Tibial nerve (tissue), 4 donors: ENCODE results near the gene ICAM5. TPM values are rescaled to one million over a fixed set of nuclear protein-coding genes. Genes with fewer than 3 reads are reported as not detected.

ENCODE experiments used
- DNase-seq, 2 donors: peaks; one replicate each; pipeline ENCODE4 v3.0.0-alpha.2; 2019; ENCODE audit warnings: low spot score in 2 of 2
- H3K27ac ChIP-seq, 4 donors: fragments of 200-600 bp; sonication (generic) in 3 of 4; one replicate each; pipeline ENCODE4 v1.5.1; 2017 to 2019; ENCODE audit warnings: mild to moderate bottlenecking in 1 of 4
- H3K27me3 ChIP-seq, 2 donors: fragments of 200-600 bp; sonication (generic) in 1 of 2; one replicate each; pipeline versions ENCODE4 v1.5.1 to v1.6.0; 2017 to 2019
- H3K36me3 ChIP-seq, 3 donors: fragments of 200-600 bp; sonication (generic); one replicate each; pipeline ENCODE4 v1.5.1; 2018 to 2019
- H3K4me1 ChIP-seq, 4 donors: fragments of 200-600 bp; sonication (generic) in 3 of 4; one replicate each; pipeline ENCODE4 v1.5.1; 2017 to 2019
- H3K4me3 ChIP-seq, 4 donors: fragments of 200-600 bp; sonication (generic) in 3 of 4; one replicate each; pipeline ENCODE4 v1.5.1; 2017 to 2019; ENCODE audit warnings: mild to moderate bottlenecking in 1 of 4, moderate library complexity in 1 of 4
- H3K9me3 ChIP-seq, 4 donors: fragments of 200-600 bp; sonication (generic) in 3 of 4; one replicate each; pipeline ENCODE4 v1.5.1; 2017 to 2019
- EP300 ChIP-seq, 2 donors: sonication (generic); formaldehyde crosslinking; IDR thresholded peaks; one replicate each; pipeline ENCODE4 v1.6.1; 2017; ENCODE audit warnings: antibody characterized with exemption in 2 of 2, mild to moderate bottlenecking in 1 of 2
- POLR2A ChIP-seq, 2 donors: fragments of 450-650 bp; IDR thresholded peaks; one replicate each; pipeline ENCODE4 v1.6.1; 2017; ENCODE audit warnings: antibody characterized with exemption in 2 of 2, mild to moderate bottlenecking in 2 of 2, moderate library complexity in 2 of 2
- WGBS, 2 donors: methylation state at CpG; one replicate each; pipeline ENCODE4 v1.1.5; 2018; 5-methylcytosine and 5-hydroxymethylcytosine counted together
- total RNA-seq, 4 donors: library from RNA; depleted of rRNA; stranded (reverse); fragments of >200 nt; gene quantifications; one replicate each; pipeline ENCODE4 v1.1.0, GENCODE V29; 2016
- TF ChIP-seq, protein P1 (sequence below), 5 experiments: fragments of 200-600 bp in 3 of 5; fragments of 450-650 bp in 2 of 5; sonication (generic) in 3 of 5; IDR thresholded peaks; one replicate each; pipeline ENCODE4 v1.5.1; 2016 to 2019; ENCODE audit warnings: antibody characterized with exemption in 5 of 5, mild to moderate bottlenecking in 3 of 5, moderate library complexity in 2 of 5

Gene ICAM5
- total RNA-seq, 4 donors from 2014 or later = 0.21 to 2.7 (median 0.93) TPM

DNA sequence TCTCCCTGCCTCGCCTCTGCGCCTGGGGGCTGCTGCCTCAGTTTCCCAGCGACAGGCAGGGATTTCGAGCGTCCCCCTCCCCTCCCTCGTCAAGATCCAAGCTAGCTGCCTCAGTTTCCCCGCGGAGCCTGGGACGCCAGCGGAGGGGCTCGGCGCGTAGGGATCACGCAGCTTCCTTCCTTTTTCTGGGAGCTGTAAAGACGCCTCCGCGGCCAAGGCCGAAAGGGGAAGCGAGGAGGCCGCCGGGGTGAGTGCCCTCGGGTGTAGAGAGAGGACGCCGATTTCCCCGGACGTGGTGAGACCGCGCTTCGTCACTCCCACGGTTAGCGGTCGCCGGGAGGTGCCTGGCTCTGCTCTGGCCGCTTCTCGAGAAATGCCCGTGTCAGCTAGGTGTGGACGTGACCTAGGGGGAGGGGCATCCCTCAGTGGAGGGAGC, 19.6 kb upstream of the ICAM5 start:
- DNase-seq = peak; percentile 35 to 46

DNA sequence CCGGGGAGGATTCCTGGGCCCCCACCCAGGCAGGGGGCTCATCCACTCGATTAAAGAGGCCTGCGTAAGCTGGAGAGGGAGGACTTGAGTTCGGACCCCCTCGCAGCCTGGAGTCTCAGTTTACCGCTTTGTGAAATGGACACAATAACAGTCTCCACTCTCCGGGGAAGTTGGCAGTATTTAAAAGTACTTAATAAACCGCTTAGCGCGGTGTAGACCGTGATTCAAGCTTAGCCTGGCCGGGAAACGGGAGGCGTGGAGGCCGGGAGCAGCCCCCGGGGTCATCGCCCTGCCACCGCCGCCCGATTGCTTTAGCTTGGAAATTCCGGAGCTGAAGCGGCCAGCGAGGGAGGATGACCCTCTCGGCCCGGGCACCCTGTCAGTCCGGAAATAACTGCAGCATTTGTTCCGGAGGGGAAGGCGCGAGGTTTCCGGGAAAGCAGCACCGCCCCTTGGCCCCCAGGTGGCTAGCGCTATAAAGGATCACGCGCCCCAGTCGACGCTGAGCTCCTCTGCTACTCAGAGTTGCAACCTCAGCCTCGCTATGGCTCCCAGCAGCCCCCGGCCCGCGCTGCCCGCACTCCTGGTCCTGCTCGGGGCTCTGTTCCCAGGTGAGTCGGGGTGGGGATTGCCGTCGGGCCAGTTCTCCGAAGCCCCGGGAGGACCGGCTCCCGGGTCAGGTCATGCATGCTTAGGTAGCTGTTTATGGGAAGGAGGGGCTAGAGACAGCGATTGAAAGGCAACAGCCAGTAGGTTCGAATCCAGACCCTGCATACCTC, 18.9 kb upstream of the ICAM5 start, which contains the start of gene ICAM1:
Gene ICAM1, plus strand, starts transcription at position 505 of the 779 bp plus-strand sequence. Its CDS starts 40 bp downstream, at position 545.
- H3K4me1 ChIP-seq = peaks cover 0 to 35% (median 13%) of the 10 kb centered on the region in 4 donors
- TF ChIP-seq EP300 (IDR thresholded peaks at IDR 0.05) (peak in 1 of 2 donors; percentile 87), POLR2A (IDR thresholded peaks at IDR 0.05) (peak in 1 of 2 donors; percentile 49)
- TF ChIP-seq, protein P1, sequence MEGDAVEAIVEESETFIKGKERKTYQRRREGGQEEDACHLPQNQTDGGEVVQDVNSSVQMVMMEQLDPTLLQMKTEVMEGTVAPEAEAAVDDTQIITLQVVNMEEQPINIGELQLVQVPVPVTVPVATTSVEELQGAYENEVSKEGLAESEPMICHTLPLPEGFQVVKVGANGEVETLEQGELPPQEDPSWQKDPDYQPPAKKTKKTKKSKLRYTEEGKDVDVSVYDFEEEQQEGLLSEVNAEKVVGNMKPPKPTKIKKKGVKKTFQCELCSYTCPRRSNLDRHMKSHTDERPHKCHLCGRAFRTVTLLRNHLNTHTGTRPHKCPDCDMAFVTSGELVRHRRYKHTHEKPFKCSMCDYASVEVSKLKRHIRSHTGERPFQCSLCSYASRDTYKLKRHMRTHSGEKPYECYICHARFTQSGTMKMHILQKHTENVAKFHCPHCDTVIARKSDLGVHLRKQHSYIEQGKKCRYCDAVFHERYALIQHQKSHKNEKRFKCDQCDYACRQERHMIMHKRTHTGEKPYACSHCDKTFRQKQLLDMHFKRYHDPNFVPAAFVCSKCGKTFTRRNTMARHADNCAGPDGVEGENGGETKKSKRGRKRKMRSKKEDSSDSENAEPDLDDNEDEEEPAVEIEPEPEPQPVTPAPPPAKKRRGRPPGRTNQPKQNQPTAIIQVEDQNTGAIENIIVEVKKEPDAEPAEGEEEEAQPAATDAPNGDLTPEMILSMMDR (IDR thresholded peaks at IDR 0.05) = peak in 3 of 5 experiments; percentile 11 to 47 (median 32)
- peaks cover 0 to 14% (median 0%) of the 10 kb centered on the region in 3 donors for H3K36me3 ChIP-seq
- H3K27ac ChIP-seq = peak within 1 kb of the TSS; percentile 37 to 87 (median 85)
- H3K4me3 ChIP-seq = peak within 1 kb of the TSS; percentile 17 to 59 (median 50)
- WGBS, 2 donors = 4 to 7% methylated on average over 31 to 47 of the region's 51 CpGs
- DNase-seq = peak; percentile 50 to 69
- H3K27me3 ChIP-seq = peaks cover 0 to 13% of the 10 kb centered on the region in 2 donors
- no peaks in the 10 kb centered on the region for H3K9me3 ChIP-seq

More for the DNA sequence above, 19.6 kb upstream of the ICAM5 start:
- 2 to 20% methylated on average over 1 to 37 of the region's 37 CpGs for WGBS, 2 donors
- H3K36me3 ChIP-seq = peaks cover 0 to 10% (median 0%) of the 10 kb centered on the region in 3 donors
- H3K9me3 ChIP-seq = no peaks in the 10 kb centered on the region
- H3K4me1 ChIP-seq = peaks cover 0 to 35% (median 13%) of the 10 kb centered on the region in 4 donors
- TF ChIP-seq, protein P1 (IDR thresholded peaks at IDR 0.05) = no peak
- TF ChIP-seq POLR2A (IDR thresholded peaks at IDR 0.05) = no peak
- no peak for TF ChIP-seq EP300 (IDR thresholded peaks at IDR 0.05)
- peak overlapping the region; percentile 37 to 87 (median 85) for H3K27ac ChIP-seq
- H3K4me3 ChIP-seq = peak overlapping the region; percentile 17 to 59 (median 50)
- peaks cover 0 to 13% of the 10 kb centered on the region in 2 donors for H3K27me3 ChIP-seq

DNA sequence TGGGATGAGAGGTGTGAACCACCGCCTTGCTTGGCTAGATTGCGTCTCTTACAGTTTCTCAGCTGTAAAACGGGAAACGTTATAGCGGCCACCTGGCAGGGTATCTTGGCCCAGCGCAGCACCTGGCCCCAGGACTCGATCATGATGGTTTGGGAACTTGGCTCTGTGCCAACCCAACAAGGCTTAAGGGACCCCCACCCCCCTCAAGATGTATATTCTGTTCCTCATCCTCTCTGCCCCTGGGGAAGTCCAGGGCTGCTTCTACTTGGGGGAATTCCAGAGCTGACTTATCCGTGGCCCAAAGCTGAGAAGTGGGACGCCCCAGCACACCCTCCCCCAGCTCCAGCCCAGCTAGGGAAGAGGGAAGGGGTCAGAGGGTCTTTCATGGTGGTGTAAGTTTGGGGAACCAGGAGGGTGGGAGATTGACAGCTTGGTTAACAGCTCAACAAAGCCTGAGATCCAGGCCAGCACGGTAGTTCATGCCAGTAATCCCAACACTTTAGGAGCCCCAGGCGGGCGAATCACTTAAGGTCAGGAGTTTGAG, 18.1 kb upstream of the ICAM5 start:
- peaks cover 0 to 18% (median 0%) of the 10 kb centered on the region in 3 donors for H3K36me3 ChIP-seq
- no peak for TF ChIP-seq EP300 (IDR thresholded peaks at IDR 0.05)
- TF ChIP-seq, protein P1 (IDR thresholded peaks at IDR 0.05) = no peak
- no peak for TF ChIP-seq POLR2A (IDR thresholded peaks at IDR 0.05)
- H3K9me3 ChIP-seq = no peaks in the 10 kb centered on the region
- peak overlapping the region; percentile 17 to 59 (median 50) for H3K4me3 ChIP-seq
- H3K27ac ChIP-seq = peak overlapping the region in 3 of 4 donors; percentile 85 to 87 (median 85)
- H3K4me1 ChIP-seq = peaks cover 0 to 35% (median 13%) of the 10 kb centered on the region in 4 donors
- no peak for DNase-seq
- WGBS, 2 donors = 26 to 45% methylated on average over 11 to 12 of the region's 12 CpGs
- peaks cover 0 to 13% of the 10 kb centered on the region in 2 donors for H3K27me3 ChIP-seq

DNA sequence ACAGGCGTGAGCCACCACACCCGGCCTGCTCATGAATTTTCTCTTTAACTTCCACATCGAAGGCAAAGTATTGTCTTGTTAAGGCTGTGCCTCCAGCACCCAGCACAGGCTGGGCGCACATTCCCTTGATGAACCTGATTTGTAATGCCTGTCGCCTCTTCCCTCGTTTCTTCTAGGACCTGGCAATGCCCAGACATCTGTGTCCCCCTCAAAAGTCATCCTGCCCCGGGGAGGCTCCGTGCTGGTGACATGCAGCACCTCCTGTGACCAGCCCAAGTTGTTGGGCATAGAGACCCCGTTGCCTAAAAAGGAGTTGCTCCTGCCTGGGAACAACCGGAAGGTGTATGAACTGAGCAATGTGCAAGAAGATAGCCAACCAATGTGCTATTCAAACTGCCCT, 15.2 kb upstream of the ICAM5 start:
- peaks cover 0 to 13% of the 10 kb centered on the region in 2 donors for H3K27me3 ChIP-seq
- 83 to 89% methylated on average over 10 of the region's 10 CpGs for WGBS, 2 donors
- peaks cover 0 to 41% (median 0%) of the 10 kb centered on the region in 3 donors for H3K36me3 ChIP-seq
- H3K27ac ChIP-seq = no peak overlapping the region
- DNase-seq = no peak
- TF ChIP-seq, protein P1 (IDR thresholded peaks at IDR 0.05) = no peak
- H3K9me3 ChIP-seq = no peaks in the 10 kb centered on the region
- peaks cover 0 to 29% (median 12%) of the 10 kb centered on the region in 4 donors for H3K4me1 ChIP-seq
- no peak overlapping the region for H3K4me3 ChIP-seq
